Measurements from ENCODE around the gene CPLX4. TPM values are rescaled to one million over a fixed set of nuclear protein-coding genes. Genes with fewer than 3 reads are reported as not detected.

CPLX4 gene
- total RNA-seq, 2 donors from 2014 or later = not detected

- peaks cover 8% of the 10 kb centered on the region for H3K36me3 ChIP-seq
- no peak for DNase-seq (ENCODE audit: low spot score)
- TF ChIP-seq CTCF (IDR thresholded peaks at IDR 0.05) = no peak
These were observed 27.1 kb upstream of the CPLX4 start for GRCh38 chr18:59345556-59345955.

DNA sequence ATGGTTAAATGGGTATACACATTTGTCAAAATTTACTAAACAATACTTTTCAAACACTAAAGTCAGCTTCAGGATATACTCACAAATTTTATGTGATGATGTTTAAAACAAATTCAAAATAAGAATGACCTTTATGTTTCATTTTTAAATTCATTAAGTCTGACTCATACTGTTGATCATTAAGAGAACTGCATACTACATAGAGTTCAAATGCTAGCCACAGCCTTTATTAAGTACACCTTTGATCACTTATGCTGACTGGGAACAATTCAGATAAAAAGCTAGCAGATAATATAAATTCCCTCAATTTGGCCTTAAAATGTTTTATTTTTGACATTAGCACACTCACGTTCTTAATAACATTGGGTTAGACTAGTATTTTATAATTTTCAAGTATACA lies 26.5 kb upstream of the CPLX4 start:
- peaks cover 5% of the 10 kb centered on the region for H3K9me3 ChIP-seq
- ATAC-seq (ENCODE audit: insufficient number of reproducible peaks, low FRiP score, low read depth) (no peak), DNase-seq (ENCODE audit: low spot score) (no peak)
- H3K4me3 ChIP-seq = no peak overlapping the region
- H3K4me1 ChIP-seq (ENCODE audit: control insufficient read depth in 1 of 2, low read depth in 2 of 2) = no peaks in the 10 kb centered on the region
- TF ChIP-seq CTCF (IDR thresholded peaks at IDR 0.05) = no peak
- no peaks in the 10 kb centered on the region for H3K27me3 ChIP-seq (replicated peaks; ENCODE audit: insufficient read depth)
- peaks cover 11% of the 10 kb centered on the region for H3K36me3 ChIP-seq
- H3K27ac ChIP-seq = no peak overlapping the region

More at GRCh38 chr18:59345556-59345955, 27.1 kb upstream of the CPLX4 start:
- no peaks in the 10 kb centered on the region for H3K27me3 ChIP-seq (replicated peaks; ENCODE audit: insufficient read depth)
- H3K9me3 ChIP-seq = peaks cover 2% of the 10 kb centered on the region
- no peak overlapping the region for H3K27ac ChIP-seq
- no peak for ATAC-seq (ENCODE audit: insufficient number of reproducible peaks, low FRiP score, low read depth)
- no peaks in the 10 kb centered on the region for H3K4me1 ChIP-seq (ENCODE audit: control insufficient read depth in 1 of 2, low read depth in 2 of 2)
- H3K4me3 ChIP-seq = no peak overlapping the region

- Histone ChIP-seq H3K27ac (no peak overlapping the region), H3K27me3 (replicated peaks; ENCODE audit: insufficient read depth) (no peaks in the 10 kb centered on the region), H3K4me3 (no peak overlapping the region), H3K9me3 (peaks cover 5% of the 10 kb centered on the region), H3K4me1 (ENCODE audit: control insufficient read depth in 1 of 2, low read depth in 2 of 2) (no peaks in the 10 kb centered on the region), H3K36me3 (peaks cover 20% of the 10 kb centered on the region)
- TF ChIP-seq CTCF (IDR thresholded peaks at IDR 0.05) = no peak
- ATAC-seq (ENCODE audit: insufficient number of reproducible peaks, low FRiP score, low read depth) = no peak
- no peak for DNase-seq (ENCODE audit: low spot score)
These were observed 25.5 kb upstream of the CPLX4 start for GRCh38 chr18:59343926-59344325.

- DNase-seq (ENCODE audit: low spot score) = no peak
- Histone ChIP-seq H3K9me3 (peaks cover 5% of the 10 kb centered on the region), H3K4me1 (ENCODE audit: control insufficient read depth in 1 of 2, low read depth in 2 of 2) (no peaks in the 10 kb centered on the region), H3K27ac (no peak overlapping the region), H3K36me3 (peaks cover 27% of the 10 kb centered on the region), H3K27me3 (replicated peaks; ENCODE audit: insufficient read depth) (no peaks in the 10 kb centered on the region), H3K4me3 (no peak overlapping the region)
- TF ChIP-seq CTCF (IDR thresholded peaks at IDR 0.05) = no peak
- no peak for ATAC-seq (ENCODE audit: insufficient number of reproducible peaks, low FRiP score, low read depth)
These were observed 22.4 kb upstream of the CPLX4 start for GRCh38 chr18:59340817-59341216.

DNA sequence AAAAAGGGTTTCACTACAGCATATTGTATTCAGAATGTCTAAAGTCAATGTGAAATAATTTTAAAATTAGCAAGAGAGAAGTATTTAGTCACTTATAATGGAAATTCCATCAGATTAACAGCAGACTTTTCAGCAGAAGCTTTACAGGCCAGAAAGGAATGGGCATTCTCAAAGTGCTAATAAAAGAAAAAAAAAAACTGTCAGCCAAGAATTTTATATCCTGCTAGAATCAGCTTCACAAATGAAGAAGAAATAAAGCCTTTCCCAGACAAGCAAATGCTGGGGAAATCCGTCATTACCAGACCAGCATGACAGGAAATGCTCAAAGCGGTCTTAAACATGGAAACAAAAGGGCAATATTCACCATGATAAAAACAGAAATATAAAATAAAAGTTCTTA lies 21.9 kb upstream of the CPLX4 start:
- ATAC-seq (ENCODE audit: insufficient number of reproducible peaks, low FRiP score, low read depth) = no peak
- H3K9me3 ChIP-seq = peaks cover 5% of the 10 kb centered on the region
- H3K27ac ChIP-seq = no peak overlapping the region
- H3K4me1 ChIP-seq (ENCODE audit: control insufficient read depth in 1 of 2, low read depth in 2 of 2) = no peaks in the 10 kb centered on the region
- no peak for TF ChIP-seq CTCF (IDR thresholded peaks at IDR 0.05)
- DNase-seq (ENCODE audit: low spot score) = no peak
- H3K27me3 ChIP-seq (replicated peaks; ENCODE audit: insufficient read depth) = no peaks in the 10 kb centered on the region
- H3K4me3 ChIP-seq = no peak overlapping the region
- H3K36me3 ChIP-seq = peaks cover 32% of the 10 kb centered on the region
